GM18520 (cell line): ENCODE results near the gene HOXB5.

Experiments used
- ATAC-seq: cut with Tn5 transposase; IDR thresholded peaks from one replicate; pipeline ENCODE4 v1.9.1; 2021; ENCODE audit not compliant: unreplicated experiment

HOXB5 gene

GRCh38 chr17:48576479-48577309, 16.9 kb downstream of the HOXB5 start:
- ATAC-seq, result no peak

GRCh38 chr17:48575673-48576478, 17.7 kb downstream of the HOXB5 start:
- ATAC-seq, result no peak

DNA sequence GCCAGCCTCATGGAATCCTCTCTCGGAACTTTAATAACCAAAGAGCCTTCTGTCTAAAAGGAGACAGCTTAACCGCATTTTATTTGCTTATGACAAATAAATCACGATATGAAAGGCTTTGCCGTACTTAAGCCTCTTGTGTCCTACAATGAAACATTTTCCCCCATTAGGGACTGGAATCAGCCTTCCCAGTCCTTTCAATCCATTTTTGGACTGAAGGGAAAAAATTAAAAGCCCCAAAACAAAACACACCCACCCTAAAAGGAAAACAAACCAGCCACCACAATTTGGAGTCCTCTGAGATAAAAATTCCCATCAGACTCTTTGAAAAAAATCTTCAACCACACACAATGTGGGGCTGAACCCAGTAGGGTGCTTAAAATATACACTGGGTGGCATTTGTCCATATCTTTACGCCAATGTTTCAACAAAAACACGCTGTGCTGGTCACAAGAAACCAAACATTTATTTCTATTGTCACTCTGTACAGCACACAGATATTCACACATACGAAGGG, 18.5 kb downstream of the HOXB5 start:
- ATAC-seq, result no peak

GRCh38 chr17:48574505-48575065, 19.0 kb downstream of the HOXB5 start:
- ATAC-seq, result no peak

DNA sequence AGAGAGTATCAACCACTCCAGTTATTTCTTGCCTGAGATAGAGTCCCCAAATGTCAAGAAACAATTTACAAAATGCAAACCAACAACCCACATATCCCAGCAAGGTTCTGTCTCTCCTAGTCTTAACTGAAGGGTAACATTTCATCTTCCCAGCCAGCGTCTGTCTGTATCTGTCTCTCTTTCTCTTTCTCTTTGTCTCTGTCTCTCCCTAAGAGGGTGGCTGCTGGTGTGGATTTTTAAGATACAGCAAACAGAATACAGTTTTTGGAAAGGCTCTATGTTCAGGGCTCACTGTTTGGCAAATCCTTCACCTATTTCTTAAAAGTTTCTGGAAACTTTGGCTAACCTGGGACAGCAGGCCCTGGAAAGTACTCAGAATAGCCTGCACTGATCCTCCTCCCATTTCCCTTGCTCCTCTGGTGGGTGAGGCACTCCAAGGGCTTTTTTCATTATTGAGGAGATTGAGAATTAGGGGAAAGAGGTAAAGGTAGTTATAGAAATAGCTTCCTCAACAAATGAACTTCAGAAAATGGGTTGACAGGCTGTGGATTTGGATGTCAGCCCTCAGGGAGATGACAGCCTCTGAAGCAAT, 21.7 kb downstream of the HOXB5 start:
- ATAC-seq, result no peak

DNA sequence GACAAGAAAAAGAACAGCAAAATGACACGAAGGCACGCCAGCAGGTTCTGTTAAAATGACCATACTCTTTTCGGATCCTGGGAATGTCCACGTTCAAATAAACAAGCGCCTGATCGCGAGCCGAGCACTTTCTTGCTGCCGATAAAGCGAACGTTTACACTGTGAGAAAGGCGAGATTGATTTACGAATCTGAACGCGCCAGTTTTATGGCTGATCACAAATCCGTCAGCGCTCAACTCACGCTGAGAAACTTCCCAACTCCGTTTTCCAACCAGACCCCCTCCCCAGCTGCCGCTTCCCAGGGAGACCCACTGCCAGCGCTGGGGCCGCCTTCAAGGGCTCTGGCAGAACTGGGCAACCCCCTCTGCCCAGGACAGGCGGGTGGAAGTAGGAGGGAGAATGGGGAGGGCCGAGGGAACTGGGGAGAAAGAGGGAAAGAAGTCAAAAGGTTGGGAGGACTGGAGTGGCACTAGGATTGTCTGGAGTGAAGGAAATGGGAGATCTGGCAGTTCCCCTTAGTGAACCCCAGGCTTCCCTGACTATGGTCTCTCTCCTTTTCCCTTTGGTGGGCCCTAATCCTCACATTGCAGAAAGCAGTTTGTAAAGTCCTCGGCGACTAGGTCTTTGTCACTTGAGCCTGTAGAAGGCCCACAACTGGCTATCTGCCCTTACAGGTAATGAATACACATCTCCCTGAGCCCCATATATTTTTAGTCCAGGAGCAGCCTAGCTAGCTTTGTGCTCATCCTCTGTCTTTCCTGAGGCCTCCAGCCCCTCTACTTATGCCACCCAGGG, 22.4 kb downstream of the HOXB5 start:
- ATAC-seq, result no peak

GRCh38 chr17:48570325-48571023, 23.1 kb downstream of the HOXB5 start:
- no peak for ATAC-seq

GRCh38 chr17:48569674-48570324, 23.8 kb downstream of the HOXB5 start:
- no peak for ATAC-seq

DNA sequence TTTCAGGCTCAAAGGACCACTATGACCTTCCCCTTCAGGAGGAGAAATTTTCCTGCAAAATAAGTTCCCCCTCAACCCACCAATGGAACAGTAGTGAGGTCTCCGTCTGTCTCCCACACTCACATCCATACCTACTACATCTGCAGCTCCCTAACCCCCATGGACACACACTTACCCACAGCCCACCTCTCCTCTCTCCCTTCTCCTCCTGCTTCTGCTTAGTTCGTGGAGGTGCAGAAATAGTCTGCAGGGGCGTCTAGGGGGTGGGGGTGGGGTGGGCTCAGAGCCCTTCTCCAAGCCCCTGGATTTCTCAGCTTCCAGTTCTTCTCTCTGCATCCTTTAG, 24.4 kb downstream of the HOXB5 start:
- no peak for ATAC-seq

GRCh38 chr17:48568499-48569239, 24.9 kb downstream of the HOXB5 start:
- ATAC-seq, result no peak

GRCh38 chr17:48567646-48568354, 25.8 kb downstream of the HOXB5 start:
- ATAC-seq, result no peak

GRCh38 chr17:48567209-48567608, 26.4 kb downstream of the HOXB5 start:
- ATAC-seq, result no peak

DNA sequence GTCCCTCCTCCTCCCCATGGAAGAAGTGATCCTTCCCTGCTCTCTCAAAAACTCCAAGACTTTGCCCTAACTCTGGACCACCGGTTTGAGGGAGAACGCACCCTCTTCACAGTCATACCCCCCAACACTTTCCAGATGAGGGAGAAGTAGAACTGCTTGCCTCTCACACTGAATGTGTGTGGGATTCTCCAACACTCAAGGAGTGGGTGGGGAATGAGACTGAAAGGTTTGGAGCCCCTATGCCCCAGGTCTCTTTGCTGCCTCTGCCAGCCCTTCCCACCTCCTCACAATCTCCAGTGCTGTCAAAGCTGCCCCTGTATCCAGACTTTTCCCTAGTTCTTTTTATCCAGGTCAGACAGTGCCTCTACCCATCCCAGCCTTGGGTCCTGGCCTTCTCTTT, 26.9 kb downstream of the HOXB5 start:
- no peak for ATAC-seq

GRCh38 chr17:48565925-48566710, 27.5 kb downstream of the HOXB5 start:
- ATAC-seq, result no peak

- ATAC-seq, result no peak
These were observed 28.5 kb downstream of the HOXB5 start for GRCh38 chr17:48565022-48565554.

DNA sequence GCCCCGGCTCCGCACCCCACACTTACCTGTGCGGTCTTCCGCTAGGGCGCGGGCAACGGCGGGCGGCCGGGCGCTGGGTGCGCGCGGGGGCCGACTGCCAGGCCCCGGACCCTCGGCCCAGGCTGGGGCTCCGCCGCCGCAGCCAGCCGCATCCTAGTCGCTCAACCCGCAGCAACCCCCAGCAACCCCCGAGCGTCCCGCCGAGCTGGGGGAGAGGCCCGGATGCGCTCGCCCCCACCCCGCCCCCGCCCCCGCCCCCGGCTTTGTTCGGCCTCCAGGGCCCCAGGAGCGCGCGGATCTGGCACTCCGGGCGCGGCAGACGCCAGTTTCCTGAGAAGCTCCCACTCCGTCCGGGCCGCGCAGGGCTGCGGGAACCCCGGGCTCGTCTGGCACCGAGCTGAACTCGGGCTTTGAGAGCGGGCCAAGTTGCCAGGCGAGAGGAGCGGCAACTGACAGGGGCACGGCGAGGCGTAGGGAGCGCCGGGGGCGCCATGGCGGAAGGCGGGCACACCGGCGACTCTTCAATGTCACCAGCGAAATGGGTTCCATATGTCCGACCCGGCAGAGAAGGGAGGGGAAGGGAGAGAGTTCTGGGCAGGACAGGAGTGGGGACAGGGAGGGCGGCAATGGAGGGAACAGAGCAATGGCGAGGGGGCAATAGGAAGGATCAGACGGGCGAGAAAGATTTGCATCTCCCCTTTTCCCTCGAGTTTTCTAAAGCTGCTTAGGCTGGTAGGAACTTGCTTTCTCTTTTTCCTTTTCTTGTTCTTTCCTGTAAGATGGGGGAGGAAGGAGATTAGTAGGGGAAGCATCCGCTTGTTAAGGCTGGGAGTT, 29.2 kb downstream of the HOXB5 start:
- ATAC-seq, result no peak
